HL-60 (cell line): ENCODE measurements around the gene SORL1.
"Not testable (repeated sequence)": the region's sequence is repeated elsewhere in the genome, so short reads cannot be mapped to it uniquely, and the experiment has no call there.

Experiments used
- DNase-seq, 2 experiments: peaks; one replicate each; pipeline ENCODE4 v3.0.0-alpha.2; 2010 to 2020; ENCODE audit warnings: low read depth in 1 of 2, low spot score in 1 of 2
- H3K27ac ChIP-seq: fragments of 250-450 bp; sonication (Bioruptor Pico); replicated peaks from 2 replicates; pipeline ENCODE4 v1.5.1; 2020; ENCODE audit warnings: mild to moderate bottlenecking, moderate library complexity
- H3K27me3 ChIP-seq: fragments of 250-450 bp; sonication (Bioruptor Pico); 2 replicates; pipeline ENCODE4 v1.5.1; 2021; ENCODE audit warnings: mild to moderate bottlenecking, moderate library complexity; ENCODE audit not compliant: insufficient read depth, poor library complexity, severe bottlenecking
- H3K4me3 ChIP-seq: replicated peaks from 2 replicates; pipeline ENCODE4 v1.5.1; 2011; ENCODE audit warnings: mild to moderate bottlenecking, control low read depth, low read length; ENCODE audit not compliant: insufficient read depth
- CTCF ChIP-seq: IDR thresholded peaks from one replicate; pipeline ENCODE4 v1.5.1; 2011; ENCODE audit warnings: low read length, control low read depth, inconsistent platforms; ENCODE audit not compliant: insufficient read depth
- GABPA ChIP-seq: IDR thresholded peaks from 2 replicates; pipeline ENCODE4 v1.6.1; 2012; ENCODE audit warnings: low read depth
- POLR2AphosphoS5 ChIP-seq: IDR thresholded peaks from 2 replicates; pipeline ENCODE4 v1.6.1; 2012; ENCODE audit warnings: low read depth
- SPI1 ChIP-seq: IDR thresholded peaks from 2 replicates; pipeline ENCODE4 v1.6.1; 2012; ENCODE audit warnings: low read depth, mild to moderate bottlenecking, borderline replicate concordance
- TF ChIP-seq, protein P1 (sequence below): IDR thresholded peaks from 2 replicates; pipeline ENCODE4 v1.6.1; 2012; ENCODE audit warnings: low read depth; ENCODE audit not compliant: insufficient replicate concordance

The SORL1 gene

DNA sequence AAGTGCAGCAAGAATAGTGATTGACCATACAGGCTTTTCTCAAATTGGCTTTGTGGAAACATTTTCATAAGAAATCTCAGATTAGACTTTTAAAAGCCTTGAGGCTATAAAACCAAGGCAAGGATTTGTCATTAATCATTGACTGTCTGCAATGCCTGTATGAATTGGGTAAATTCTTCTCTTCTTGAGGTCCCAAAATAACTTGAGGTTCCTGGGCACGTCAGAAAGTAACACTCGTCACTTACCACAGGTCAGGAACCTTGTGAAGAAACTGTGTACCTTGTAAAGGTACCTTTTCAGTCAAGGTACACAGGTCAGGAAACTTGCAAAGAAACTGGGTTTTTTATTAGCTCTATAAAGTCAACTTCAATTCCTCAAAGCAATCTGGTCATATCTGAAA lies 43.3 kb upstream of the SORL1 start:
- no peak for DNase-seq
- Histone ChIP-seq H3K27me3 (no peaks in the 10 kb centered on the region), H3K4me3 (no peak overlapping the region), H3K27ac (no peak overlapping the region)
- no peak for TF ChIP-seq CTCF
- TF ChIP-seq SPI1: no peak
- no peak for TF ChIP-seq GABPA
- TF ChIP-seq POLR2AphosphoS5: no peak
- TF ChIP-seq, protein P1, sequence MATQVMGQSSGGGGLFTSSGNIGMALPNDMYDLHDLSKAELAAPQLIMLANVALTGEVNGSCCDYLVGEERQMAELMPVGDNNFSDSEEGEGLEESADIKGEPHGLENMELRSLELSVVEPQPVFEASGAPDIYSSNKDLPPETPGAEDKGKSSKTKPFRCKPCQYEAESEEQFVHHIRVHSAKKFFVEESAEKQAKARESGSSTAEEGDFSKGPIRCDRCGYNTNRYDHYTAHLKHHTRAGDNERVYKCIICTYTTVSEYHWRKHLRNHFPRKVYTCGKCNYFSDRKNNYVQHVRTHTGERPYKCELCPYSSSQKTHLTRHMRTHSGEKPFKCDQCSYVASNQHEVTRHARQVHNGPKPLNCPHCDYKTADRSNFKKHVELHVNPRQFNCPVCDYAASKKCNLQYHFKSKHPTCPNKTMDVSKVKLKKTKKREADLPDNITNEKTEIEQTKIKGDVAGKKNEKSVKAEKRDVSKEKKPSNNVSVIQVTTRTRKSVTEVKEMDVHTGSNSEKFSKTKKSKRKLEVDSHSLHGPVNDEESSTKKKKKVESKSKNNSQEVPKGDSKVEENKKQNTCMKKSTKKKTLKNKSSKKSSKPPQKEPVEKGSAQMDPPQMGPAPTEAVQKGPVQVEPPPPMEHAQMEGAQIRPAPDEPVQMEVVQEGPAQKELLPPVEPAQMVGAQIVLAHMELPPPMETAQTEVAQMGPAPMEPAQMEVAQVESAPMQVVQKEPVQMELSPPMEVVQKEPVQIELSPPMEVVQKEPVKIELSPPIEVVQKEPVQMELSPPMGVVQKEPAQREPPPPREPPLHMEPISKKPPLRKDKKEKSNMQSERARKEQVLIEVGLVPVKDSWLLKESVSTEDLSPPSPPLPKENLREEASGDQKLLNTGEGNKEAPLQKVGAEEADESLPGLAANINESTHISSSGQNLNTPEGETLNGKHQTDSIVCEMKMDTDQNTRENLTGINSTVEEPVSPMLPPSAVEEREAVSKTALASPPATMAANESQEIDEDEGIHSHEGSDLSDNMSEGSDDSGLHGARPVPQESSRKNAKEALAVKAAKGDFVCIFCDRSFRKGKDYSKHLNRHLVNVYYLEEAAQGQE: no peak

GRCh38 chr11:121410041-121410440 lies 42.1 kb upstream of the SORL1 start:
- H3K27ac ChIP-seq, DNase-seq, H3K4me3 ChIP-seq, H3K27me3 ChIP-seq: not testable (repeated sequence)

- not testable (repeated sequence) for H3K27me3 ChIP-seq, H3K27ac ChIP-seq, DNase-seq, H3K4me3 ChIP-seq
Measured at GRCh38 chr11:121411330-121411729, 40.8 kb upstream of the SORL1 start.

GRCh38 chr11:121412000-121412587 lies 40.0 kb upstream of the SORL1 start:
- Histone ChIP-seq H3K27ac (no peak overlapping the region), H3K4me3 (no peak overlapping the region), H3K27me3 (no peaks in the 10 kb centered on the region)
- no peak for TF ChIP-seq POLR2AphosphoS5
- no peak for DNase-seq

GRCh38 chr11:121412711-121413415 lies 39.3 kb upstream of the SORL1 start:
- no peak for DNase-seq
- Histone ChIP-seq H3K4me3 (no peak overlapping the region), H3K27me3 (no peaks in the 10 kb centered on the region), H3K27ac (no peak overlapping the region)
- TF ChIP-seq, protein P1: no peak
- TF ChIP-seq GABPA (no peak), SPI1 (no peak), POLR2AphosphoS5 (no peak), CTCF (no peak)
